A549 (cell line): Measurements from ENCODE around the gene FMO4.

Experiments used
- BCL3 ChIP-seq: fragments of >200 bp; sonication (Bioruptor Twin); formaldehyde crosslinking; IDR thresholded peaks from 3 replicates; pipeline ENCODE4 v1.6.1; 2016
- CHD2 ChIP-seq: fragments of 150-350 bp; IDR thresholded peaks from 2 replicates; pipeline ENCODE4 v1.6.1; 2014; ENCODE audit warnings: low read length; ENCODE audit not compliant: partially characterized antibody
- EHMT2 ChIP-seq: fragments of 200-600 bp; sonication (generic); IDR thresholded peaks from 2 replicates; pipeline ENCODE4 v1.6.1; 2016; ENCODE audit warnings: antibody characterized with exemption, low read depth, mild to moderate bottlenecking, moderate library complexity
- ESRRA ChIP-seq: fragments of 150-350 bp; IDR thresholded peaks from 2 replicates; pipeline ENCODE4 v1.6.1; 2014; ENCODE audit warnings: mild to moderate bottlenecking, low read length, borderline replicate concordance
- MAX ChIP-seq: IDR thresholded peaks from 2 replicates; pipeline ENCODE4 v1.6.1; 2012
- MAZ ChIP-seq: fragments of 150-350 bp; IDR thresholded peaks from 2 replicates; pipeline ENCODE4 v1.6.1; 2014; ENCODE audit warnings: antibody characterized with exemption, low read depth, low read length, borderline replicate concordance
- POLR2A ChIP-seq: IDR thresholded peaks from 2 replicates; pipeline ENCODE4 v1.6.1; 2012; ENCODE audit warnings: mild to moderate bottlenecking, low read length
- TF ChIP-seq, protein P1 (sequence below): fragments of >200 bp; sonication (Bioruptor Twin); formaldehyde crosslinking; IDR thresholded peaks from 3 replicates; pipeline ENCODE4 v1.5.1; 2016
- TF ChIP-seq, protein P2 (sequence below): fragments of >200 bp; sonication (Bioruptor Twin); formaldehyde crosslinking; IDR thresholded peaks from 2 replicates; pipeline ENCODE4 v1.6.1; 2016

- TF ChIP-seq, protein P1, sequence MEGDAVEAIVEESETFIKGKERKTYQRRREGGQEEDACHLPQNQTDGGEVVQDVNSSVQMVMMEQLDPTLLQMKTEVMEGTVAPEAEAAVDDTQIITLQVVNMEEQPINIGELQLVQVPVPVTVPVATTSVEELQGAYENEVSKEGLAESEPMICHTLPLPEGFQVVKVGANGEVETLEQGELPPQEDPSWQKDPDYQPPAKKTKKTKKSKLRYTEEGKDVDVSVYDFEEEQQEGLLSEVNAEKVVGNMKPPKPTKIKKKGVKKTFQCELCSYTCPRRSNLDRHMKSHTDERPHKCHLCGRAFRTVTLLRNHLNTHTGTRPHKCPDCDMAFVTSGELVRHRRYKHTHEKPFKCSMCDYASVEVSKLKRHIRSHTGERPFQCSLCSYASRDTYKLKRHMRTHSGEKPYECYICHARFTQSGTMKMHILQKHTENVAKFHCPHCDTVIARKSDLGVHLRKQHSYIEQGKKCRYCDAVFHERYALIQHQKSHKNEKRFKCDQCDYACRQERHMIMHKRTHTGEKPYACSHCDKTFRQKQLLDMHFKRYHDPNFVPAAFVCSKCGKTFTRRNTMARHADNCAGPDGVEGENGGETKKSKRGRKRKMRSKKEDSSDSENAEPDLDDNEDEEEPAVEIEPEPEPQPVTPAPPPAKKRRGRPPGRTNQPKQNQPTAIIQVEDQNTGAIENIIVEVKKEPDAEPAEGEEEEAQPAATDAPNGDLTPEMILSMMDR, result no peak
- TF ChIP-seq POLR2A (no peak), ESRRA (no peak), CHD2 (no peak), BCL3 (no peak), EHMT2 (no peak), MAX (no peak), MAZ (no peak)
- TF ChIP-seq, protein P2, sequence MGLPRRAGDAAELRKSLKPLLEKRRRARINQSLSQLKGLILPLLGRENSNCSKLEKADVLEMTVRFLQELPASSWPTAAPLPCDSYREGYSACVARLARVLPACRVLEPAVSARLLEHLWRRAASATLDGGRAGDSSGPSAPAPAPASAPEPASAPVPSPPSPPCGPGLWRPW, result no peak
These were observed 58.6 kb downstream of the FMO4 start for GRCh38 chr1:171372418-171373084.
